B cell (primary cell): ENCODE results near the gene JCAD. TPM values are rescaled to one million over a fixed set of nuclear protein-coding genes. Genes with fewer than 3 reads are reported as not detected.

Experiments used
- ATAC-seq: fragments of 200-7000 bp; cut with Tn5 transposase; one replicate; pipeline ENCODE4 v1.10.0; 2021; ENCODE audit warnings: low read depth, mild to moderate bottlenecking, moderate number of reproducible peaks, moderate library complexity
- CTCF ChIA-PET: fragments of 350-600 bp; sonication (Branson Sonifier 250); formaldehyde crosslinking; loops from one replicate; lab custom pipeline; 2021; ENCODE audit warnings: antibody characterized with exemption, inconsistent platforms; lab: Charles Lee
- POLR2A ChIA-PET: fragments of 350-600 bp; sonication (Branson Sonifier 250); formaldehyde crosslinking; loops from one replicate; lab custom pipeline; 2021; ENCODE audit warnings: antibody characterized with exemption; lab: Charles Lee
- DNase-seq: peaks from one replicate; pipeline ENCODE4 v3.0.0; 2013
- H2AFZ ChIP-seq: 2 replicates; pipeline ENCODE4 v1.6.1; 2012; ENCODE audit warnings: mild to moderate bottlenecking, low read depth, low read length; ENCODE audit not compliant: insufficient read depth, poor library complexity, severe bottlenecking
- H3K27ac ChIP-seq, 2 donors: 1 replicate in 1 of 2; 2 replicates in 1 of 2; pipeline ENCODE4 v1.5.1; 2012 to 2013; ENCODE audit warnings: low read length in 2 of 2, mild to moderate bottlenecking in 2 of 2, moderate library complexity in 1 of 2
- H3K27me3 ChIP-seq, 4 experiments: fragments of 200-600 bp in 1 of 4; sonication (generic) in 1 of 4; replicated peaks in 1 of 4; 1 replicate in 2 of 4; 2 replicates in 2 of 4; pipeline versions ENCODE4 v1.6.1 to v1.7.0; 2013 to 2016; ENCODE audit warnings: low read length in 3 of 4, mild to moderate bottlenecking in 2 of 4, mixed read lengths in 1 of 4, moderate library complexity in 1 of 4; ENCODE audit not compliant: insufficient read depth in 4 of 4, control insufficient read depth in 3 of 4; ENCODE audit errors: control extremely low read depth in 1 of 4
- H3K36me3 ChIP-seq, 2 experiments: replicated peaks in 1 of 2; 1 replicate in 1 of 2; 2 replicates in 1 of 2; pipeline versions ENCODE4 v1.6.1 to v1.7.1; 2013; ENCODE audit warnings: low read length in 1 of 2; ENCODE audit not compliant: insufficient read depth in 2 of 2, control insufficient read depth in 1 of 2; ENCODE audit errors: control extremely low read depth in 1 of 2, extremely low read depth in 1 of 2
- H3K4me1 ChIP-seq, 2 donors: fragments of 200-600 bp in 1 of 2; sonication (generic) in 1 of 2; 1 replicate in 1 of 2; 2 replicates in 1 of 2; pipeline versions ENCODE4 v1.5.1 to v1.6.1; 2013 to 2017; ENCODE audit warnings: low read length in 2 of 2; ENCODE audit not compliant: control insufficient read depth in 2 of 2, insufficient read depth in 2 of 2
- H3K4me2 ChIP-seq: replicated peaks from 2 replicates; pipeline ENCODE3; 2012; ENCODE audit warnings: mild to moderate bottlenecking, low read depth, low read length; ENCODE audit not compliant: poor library complexity, severe bottlenecking
- H3K4me3 ChIP-seq, 5 experiments: fragments of 200-600 bp in 1 of 5; sonication (generic) in 1 of 5; 1 replicate in 3 of 5; 2 replicates in 2 of 5; pipeline versions ENCODE4 v1.5.1 to v1.7.0; 2011 to 2016; ENCODE audit warnings: low read length in 4 of 5, mild to moderate bottlenecking in 4 of 5, low read depth in 2 of 5, control low read depth in 1 of 5, moderate library complexity in 1 of 5; ENCODE audit not compliant: insufficient read depth in 1 of 5; ENCODE audit errors: control extremely low read depth in 1 of 5, extremely low read depth in 1 of 5
- H3K79me2 ChIP-seq: fragments of 200-600 bp; sonication (generic); one replicate; pipeline ENCODE4 v1.6.0; 2016; ENCODE audit warnings: low read length; ENCODE audit not compliant: control insufficient read depth, insufficient read depth
- H3K9ac ChIP-seq: fragments of 200-600 bp; sonication (generic); 2 replicates; pipeline ENCODE4 v1.6.1; 2017; ENCODE audit warnings: mild to moderate bottlenecking, low read length, moderate library complexity
- H3K9me3 ChIP-seq, 3 donors: one replicate each; pipeline versions ENCODE4 v1.6.1 to v1.7.1; 2013; ENCODE audit warnings: low read length in 2 of 3; ENCODE audit not compliant: control insufficient read depth in 2 of 3, insufficient read depth in 1 of 3; ENCODE audit errors: control extremely low read depth in 1 of 3
- H4K20me1 ChIP-seq: 2 replicates; pipeline ENCODE4 v1.6.0; 2012; ENCODE audit warnings: mild to moderate bottlenecking, low read length; ENCODE audit not compliant: insufficient read depth, control insufficient read depth, poor library complexity, severe bottlenecking
- H3K27ac Mint-ChIP-seq: one replicate; pipeline ENCODE4 v1.8.0; 2021; ENCODE audit warnings: mixed read lengths
- H3K27me3 Mint-ChIP-seq: one replicate; pipeline ENCODE4 v1.8.0; 2021; ENCODE audit warnings: mixed read lengths
- H3K4me1 Mint-ChIP-seq: one replicate; pipeline ENCODE4 v1.8.0; 2021; ENCODE audit warnings: mixed read lengths
- H3K4me3 Mint-ChIP-seq: one replicate; pipeline ENCODE4 v1.8.0; 2021; ENCODE audit warnings: mixed read lengths
- H3K9me3 Mint-ChIP-seq: one replicate; pipeline ENCODE4 v1.8.0; 2022; ENCODE audit warnings: mixed read lengths; ENCODE audit not compliant: insufficient read depth
- EZH2 ChIP-seq: IDR thresholded peaks from 2 replicates; pipeline ENCODE4 v1.6.1; 2012; ENCODE audit warnings: borderline replicate concordance, low read depth, mild to moderate bottlenecking, moderate library complexity, low read length; ENCODE audit not compliant: insufficient read depth, poor library complexity, severe bottlenecking
- WGBS: methylation state at CpG from one replicate; pipeline ENCODE4 v1.1.5; 2013; ENCODE audit warnings: missing lambda C conversion rate; ENCODE audit not compliant: insufficient coverage; 5-methylcytosine and 5-hydroxymethylcytosine counted together
- intact Hi-C: fragments of 100-400 bp; cut with micrococcal nuclease; formaldehyde crosslinking; loops from one replicate; pipeline ENCODE4 v1.10.0; 2022
- polyA plus RNA-seq: library from polyadenylated mRNA; depleted of rRNA; stranded (reverse); fragments of >200 nt; gene quantifications from 2 replicates; pipeline ENCODE4 v1.2.3, GENCODE V29; 2012
- total RNA-seq, 2 donors: library from RNA; stranded (reverse); fragments of 120-200 nt in 1 of 2; gene quantifications; 1 replicate in 1 of 2; 2 replicates in 1 of 2; pipeline versions ENCODE4 v1.2.3 to v1.2.4, GENCODE V29; 2013 to 2022
- TF ChIP-seq, protein P1 (sequence below): fragments of 200-600 bp; IDR thresholded peaks from one replicate; pipeline ENCODE4 v1.8.0; 2022; ENCODE audit warnings: antibody characterized with exemption, mild to moderate bottlenecking

Gene JCAD
- total and polyA plus RNA-seq, 2 donors (not counting 1 experiment from before 2014, with no cell fraction given) = 0.37 TPM; not detected in 1

DNA sequence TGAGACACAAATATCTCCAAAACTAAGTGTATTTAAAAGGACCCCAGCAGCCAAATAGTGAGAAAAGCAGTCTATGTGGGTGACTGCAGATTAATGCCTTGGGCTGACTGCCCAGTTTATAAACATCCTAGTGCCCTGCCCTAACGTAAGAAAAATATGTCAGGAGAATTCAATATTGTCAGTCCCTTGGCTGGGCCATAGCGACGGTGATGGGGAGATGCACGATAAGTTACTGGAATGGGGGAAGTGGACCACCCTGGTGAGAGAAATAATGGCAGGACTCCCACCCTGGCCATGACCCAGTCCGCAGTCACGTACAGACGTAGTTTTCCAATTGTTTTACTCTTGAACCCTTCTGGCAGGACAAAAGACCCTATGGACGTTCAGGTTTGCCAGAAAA lies 48.0 kb downstream of the JCAD start:
- ChIA-PET POLR2A (no interaction called here), CTCF (interaction anchor here (0.6 to 1.4 kb wide), 2 partner anchors 9 to 13 kb away, joined by 3 to 4 read pairs; no protein-coding TSS in a partner anchor)
- no peak for TF ChIP-seq EZH2
- TF ChIP-seq, protein P1, sequence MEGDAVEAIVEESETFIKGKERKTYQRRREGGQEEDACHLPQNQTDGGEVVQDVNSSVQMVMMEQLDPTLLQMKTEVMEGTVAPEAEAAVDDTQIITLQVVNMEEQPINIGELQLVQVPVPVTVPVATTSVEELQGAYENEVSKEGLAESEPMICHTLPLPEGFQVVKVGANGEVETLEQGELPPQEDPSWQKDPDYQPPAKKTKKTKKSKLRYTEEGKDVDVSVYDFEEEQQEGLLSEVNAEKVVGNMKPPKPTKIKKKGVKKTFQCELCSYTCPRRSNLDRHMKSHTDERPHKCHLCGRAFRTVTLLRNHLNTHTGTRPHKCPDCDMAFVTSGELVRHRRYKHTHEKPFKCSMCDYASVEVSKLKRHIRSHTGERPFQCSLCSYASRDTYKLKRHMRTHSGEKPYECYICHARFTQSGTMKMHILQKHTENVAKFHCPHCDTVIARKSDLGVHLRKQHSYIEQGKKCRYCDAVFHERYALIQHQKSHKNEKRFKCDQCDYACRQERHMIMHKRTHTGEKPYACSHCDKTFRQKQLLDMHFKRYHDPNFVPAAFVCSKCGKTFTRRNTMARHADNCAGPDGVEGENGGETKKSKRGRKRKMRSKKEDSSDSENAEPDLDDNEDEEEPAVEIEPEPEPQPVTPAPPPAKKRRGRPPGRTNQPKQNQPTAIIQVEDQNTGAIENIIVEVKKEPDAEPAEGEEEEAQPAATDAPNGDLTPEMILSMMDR = no peak
- H3K36me3 ChIP-seq = no peaks in the 10 kb centered on the region
- H3K4me3 ChIP-seq = no peak overlapping the region
- Mint-ChIP-seq H3K9me3 (no peaks in the 10 kb centered on the region), H3K27ac (no peak overlapping the region), H3K4me1 (no peaks in the 10 kb centered on the region), H3K4me3 (no peak overlapping the region), H3K27me3 (peaks cover 15% of the 10 kb centered on the region)
- no peaks in the 10 kb centered on the region for H3K79me2 ChIP-seq
- H4K20me1 ChIP-seq = no peaks in the 10 kb centered on the region
- H3K27ac ChIP-seq = no peak overlapping the region
- ATAC-seq = no peak
- peaks cover 0 to 2% (median 0%) of the 10 kb centered on the region in 4 experiments for H3K27me3 ChIP-seq
- no peaks in the 10 kb centered on the region for H3K9me3 ChIP-seq
- no peaks in the 10 kb centered on the region for H3K4me1 ChIP-seq
- 98% methylated on average over 7 of the region's 8 CpGs for WGBS
- no peak for DNase-seq
- no peak overlapping the region for H3K9ac ChIP-seq
- no peak overlapping the region for H3K4me2 ChIP-seq
- no peak overlapping the region for H2AFZ ChIP-seq
- intact Hi-C loops = no loop called here

- Histone ChIP-seq H3K27ac (no peak overlapping the region), H3K9me3 (no peaks in the 10 kb centered on the region), H3K4me3 (no peak overlapping the region), H4K20me1 (no peaks in the 10 kb centered on the region), H3K79me2 (no peaks in the 10 kb centered on the region), H3K27me3 (peaks cover 0 to 2% (median 0%) of the 10 kb centered on the region in 4 experiments), H2AFZ (no peak overlapping the region), H3K36me3 (no peaks in the 10 kb centered on the region), H3K9ac (no peak overlapping the region), H3K4me1 (no peaks in the 10 kb centered on the region), H3K4me2 (no peak overlapping the region)
- peaks cover 3% of the 10 kb centered on the region for H3K4me1 Mint-ChIP-seq
- H3K27ac Mint-ChIP-seq = no peak overlapping the region
- intact Hi-C loops = no loop called here
- no peak for ATAC-seq
- TF ChIP-seq EZH2 = no peak
- TF ChIP-seq, protein P1 = no peak
- H3K9me3 Mint-ChIP-seq = no peaks in the 10 kb centered on the region
- no CpG with 5 or more reads among the region's 3 CpGs for WGBS
- ChIA-PET POLR2A (no interaction called here), CTCF (interaction anchor here (1.4 kb wide), 1 partner anchor 10 kb away, joined by 5 read pairs; no protein-coding TSS in a partner anchor)
- no peak overlapping the region for H3K4me3 Mint-ChIP-seq
- no peak for DNase-seq
- H3K27me3 Mint-ChIP-seq = peaks cover 8% of the 10 kb centered on the region
Measured at GRCh38 chr10:30007406-30007805, 52.0 kb downstream of the JCAD start.
